ENCODE measurements around the gene CDK14. TPM values are rescaled to one million over a fixed set of nuclear protein-coding genes. Genes with fewer than 3 reads are reported as not detected.

CDK14 gene
- polyA plus RNA-seq, 1 donor from 2014 or later = 25.1 TPM

DNA sequence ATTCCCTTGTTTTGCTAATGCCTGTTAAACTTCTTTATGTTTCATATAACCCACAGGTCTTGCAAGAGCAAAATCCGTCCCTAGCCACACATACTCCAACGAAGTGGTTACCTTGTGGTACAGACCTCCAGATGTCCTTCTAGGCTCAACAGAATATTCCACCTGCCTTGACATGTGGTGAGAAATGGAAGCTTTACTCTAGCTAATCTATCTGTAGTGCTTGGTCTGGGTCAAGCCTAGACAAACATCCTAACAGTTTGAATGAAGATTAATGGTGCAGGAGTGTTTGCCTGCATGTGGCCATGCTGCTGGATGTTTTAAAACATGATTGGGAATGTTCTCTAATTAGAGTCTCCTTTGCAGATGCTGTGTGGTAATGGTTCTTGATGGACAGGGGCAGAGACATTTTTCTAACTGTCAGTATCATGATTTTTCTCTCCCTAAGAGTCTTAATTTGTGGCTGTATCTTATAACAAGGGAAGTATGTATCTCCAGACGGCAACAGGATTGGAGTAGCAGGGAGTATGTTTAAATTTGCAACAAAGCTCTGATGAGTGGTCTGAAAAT lies 359.6 kb downstream of the CDK14 start:
- no peaks in the 10 kb centered on the region for H4K20me1 ChIP-seq (ENCODE audit: insufficient read depth)
- no peak overlapping the region for H3K9ac ChIP-seq (ENCODE audit: low read length)
- H3K27ac ChIP-seq (ENCODE audit: low read length) = no peak overlapping the region
- H3K4me2 ChIP-seq (ENCODE audit: low read length) = no peak overlapping the region
- H3K36me3 ChIP-seq (ENCODE audit: insufficient read depth, low read length) = no peaks in the 10 kb centered on the region
- H3F3A ChIP-seq (ENCODE audit: insufficient read depth, low read length, poor library complexity, severe bottlenecking) = no peaks in the 10 kb centered on the region
- H3K9me3 ChIP-seq (ENCODE audit: low read length) = no peaks in the 10 kb centered on the region
- TF ChIP-seq POLR2AphosphoS5 (IDR thresholded peaks at IDR 0.05) = peak; percentile 42
- TF ChIP-seq SMC3 (conservative IDR thresholded peaks at IDR 0.05; ENCODE audit: poor library complexity) = no peak
- no peak overlapping the region for H2AFZ ChIP-seq (ENCODE audit: low read depth, low read length)
- H3K9me2 ChIP-seq (ENCODE audit: insufficient read depth, low read length) = no peaks in the 10 kb centered on the region
- no peaks in the 10 kb centered on the region for H3K27me3 ChIP-seq (ENCODE audit: insufficient read depth, low read depth, low read length)
- H3K79me2 ChIP-seq (replicated peaks; ENCODE audit: insufficient read depth, low read length) = peaks cover 7% of the 10 kb centered on the region
- H3K4me3 ChIP-seq (ENCODE audit: low read length) = no peak overlapping the region

DNA sequence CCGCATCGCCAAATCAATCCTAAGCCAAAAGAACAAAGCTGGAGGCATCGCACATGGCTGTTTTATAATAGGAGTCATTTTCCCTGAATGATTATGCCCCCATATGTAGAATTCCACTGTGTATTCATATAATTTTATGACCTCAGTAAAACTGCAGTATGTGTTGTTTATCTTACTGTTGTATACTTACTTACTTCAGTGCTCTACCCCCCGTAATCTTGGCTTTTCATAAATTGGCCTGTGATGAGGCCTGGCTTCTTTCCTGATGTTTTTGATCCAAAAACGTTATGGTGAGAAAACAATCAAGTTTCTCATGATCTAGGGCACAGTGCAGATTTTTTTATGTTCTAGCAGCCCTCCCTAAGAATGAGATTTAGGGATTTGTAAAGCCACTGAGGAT lies 361.8 kb downstream of the CDK14 start:
- Histone ChIP-seq H4K20me1 (ENCODE audit: insufficient read depth) (no peaks in the 10 kb centered on the region), H2AFZ (ENCODE audit: low read depth, low read length) (no peak overlapping the region), H3K27me3 (ENCODE audit: insufficient read depth, low read depth, low read length) (no peaks in the 10 kb centered on the region), H3K36me3 (ENCODE audit: insufficient read depth, low read length) (no peaks in the 10 kb centered on the region), H3K4me3 (ENCODE audit: low read length) (no peak overlapping the region), H3K27ac (ENCODE audit: low read length) (no peak overlapping the region), H3K79me2 (replicated peaks; ENCODE audit: insufficient read depth, low read length) (peaks cover 7% of the 10 kb centered on the region), H3K9me2 (ENCODE audit: insufficient read depth, low read length) (no peaks in the 10 kb centered on the region), H3K4me2 (ENCODE audit: low read length) (no peak overlapping the region), H3F3A (ENCODE audit: insufficient read depth, low read length, poor library complexity, severe bottlenecking) (no peaks in the 10 kb centered on the region), H3K9ac (ENCODE audit: low read length) (no peak overlapping the region), H3K9me3 (ENCODE audit: low read length) (no peaks in the 10 kb centered on the region)
- TF ChIP-seq POLR2AphosphoS5 (IDR thresholded peaks at IDR 0.05) = no peak
- TF ChIP-seq, protein P1, sequence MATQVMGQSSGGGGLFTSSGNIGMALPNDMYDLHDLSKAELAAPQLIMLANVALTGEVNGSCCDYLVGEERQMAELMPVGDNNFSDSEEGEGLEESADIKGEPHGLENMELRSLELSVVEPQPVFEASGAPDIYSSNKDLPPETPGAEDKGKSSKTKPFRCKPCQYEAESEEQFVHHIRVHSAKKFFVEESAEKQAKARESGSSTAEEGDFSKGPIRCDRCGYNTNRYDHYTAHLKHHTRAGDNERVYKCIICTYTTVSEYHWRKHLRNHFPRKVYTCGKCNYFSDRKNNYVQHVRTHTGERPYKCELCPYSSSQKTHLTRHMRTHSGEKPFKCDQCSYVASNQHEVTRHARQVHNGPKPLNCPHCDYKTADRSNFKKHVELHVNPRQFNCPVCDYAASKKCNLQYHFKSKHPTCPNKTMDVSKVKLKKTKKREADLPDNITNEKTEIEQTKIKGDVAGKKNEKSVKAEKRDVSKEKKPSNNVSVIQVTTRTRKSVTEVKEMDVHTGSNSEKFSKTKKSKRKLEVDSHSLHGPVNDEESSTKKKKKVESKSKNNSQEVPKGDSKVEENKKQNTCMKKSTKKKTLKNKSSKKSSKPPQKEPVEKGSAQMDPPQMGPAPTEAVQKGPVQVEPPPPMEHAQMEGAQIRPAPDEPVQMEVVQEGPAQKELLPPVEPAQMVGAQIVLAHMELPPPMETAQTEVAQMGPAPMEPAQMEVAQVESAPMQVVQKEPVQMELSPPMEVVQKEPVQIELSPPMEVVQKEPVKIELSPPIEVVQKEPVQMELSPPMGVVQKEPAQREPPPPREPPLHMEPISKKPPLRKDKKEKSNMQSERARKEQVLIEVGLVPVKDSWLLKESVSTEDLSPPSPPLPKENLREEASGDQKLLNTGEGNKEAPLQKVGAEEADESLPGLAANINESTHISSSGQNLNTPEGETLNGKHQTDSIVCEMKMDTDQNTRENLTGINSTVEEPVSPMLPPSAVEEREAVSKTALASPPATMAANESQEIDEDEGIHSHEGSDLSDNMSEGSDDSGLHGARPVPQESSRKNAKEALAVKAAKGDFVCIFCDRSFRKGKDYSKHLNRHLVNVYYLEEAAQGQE (IDR thresholded peaks at IDR 0.05; ENCODE audit: borderline replicate concordance) = no peak
- TF ChIP-seq TAF1 (IDR thresholded peaks at IDR 0.05; ENCODE audit: low read depth) = no peak
- no peak for TF ChIP-seq RAD21 (conservative IDR thresholded peaks at IDR 0.05)
- no peak for TF ChIP-seq SMC3 (conservative IDR thresholded peaks at IDR 0.05; ENCODE audit: poor library complexity)
- no peak for TF ChIP-seq EZH2 (IDR thresholded peaks at IDR 0.05; ENCODE audit: borderline replicate concordance, insufficient read depth, low read length, poor library complexity, severe bottlenecking)
- TF ChIP-seq, protein P2, sequence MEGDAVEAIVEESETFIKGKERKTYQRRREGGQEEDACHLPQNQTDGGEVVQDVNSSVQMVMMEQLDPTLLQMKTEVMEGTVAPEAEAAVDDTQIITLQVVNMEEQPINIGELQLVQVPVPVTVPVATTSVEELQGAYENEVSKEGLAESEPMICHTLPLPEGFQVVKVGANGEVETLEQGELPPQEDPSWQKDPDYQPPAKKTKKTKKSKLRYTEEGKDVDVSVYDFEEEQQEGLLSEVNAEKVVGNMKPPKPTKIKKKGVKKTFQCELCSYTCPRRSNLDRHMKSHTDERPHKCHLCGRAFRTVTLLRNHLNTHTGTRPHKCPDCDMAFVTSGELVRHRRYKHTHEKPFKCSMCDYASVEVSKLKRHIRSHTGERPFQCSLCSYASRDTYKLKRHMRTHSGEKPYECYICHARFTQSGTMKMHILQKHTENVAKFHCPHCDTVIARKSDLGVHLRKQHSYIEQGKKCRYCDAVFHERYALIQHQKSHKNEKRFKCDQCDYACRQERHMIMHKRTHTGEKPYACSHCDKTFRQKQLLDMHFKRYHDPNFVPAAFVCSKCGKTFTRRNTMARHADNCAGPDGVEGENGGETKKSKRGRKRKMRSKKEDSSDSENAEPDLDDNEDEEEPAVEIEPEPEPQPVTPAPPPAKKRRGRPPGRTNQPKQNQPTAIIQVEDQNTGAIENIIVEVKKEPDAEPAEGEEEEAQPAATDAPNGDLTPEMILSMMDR (IDR thresholded peaks at IDR 0.05; ENCODE audit: poor library complexity, severe bottlenecking) = no peak

DNA sequence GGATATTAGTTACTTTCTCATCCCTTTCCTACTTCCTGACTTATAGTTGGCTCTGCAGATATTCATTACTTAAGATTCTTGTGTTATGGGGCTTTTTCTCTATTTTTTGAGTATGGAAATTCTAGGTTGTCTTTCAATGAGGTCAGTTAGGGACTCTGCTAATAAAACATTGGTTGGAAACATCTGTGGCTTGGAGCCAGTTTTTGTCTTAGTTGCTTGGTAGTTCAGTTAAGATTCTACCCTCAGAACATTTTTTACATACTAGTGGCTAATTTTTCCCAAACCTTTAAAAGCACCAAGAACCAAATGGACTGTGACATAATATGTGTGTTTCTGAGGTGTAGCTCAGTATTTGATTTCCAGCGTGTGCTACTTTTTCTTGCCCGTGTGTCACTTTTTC lies 362.5 kb downstream of the CDK14 start:
- H3K4me3 ChIP-seq (ENCODE audit: low read length) = no peak overlapping the region
- no peak overlapping the region for H3K27ac ChIP-seq (ENCODE audit: low read length)
- no peaks in the 10 kb centered on the region for H3K27me3 ChIP-seq (ENCODE audit: insufficient read depth, low read depth, low read length)
- H2AFZ ChIP-seq (ENCODE audit: low read depth, low read length) = no peak overlapping the region
- no peak overlapping the region for H3K4me2 ChIP-seq (ENCODE audit: low read length)
- no peaks in the 10 kb centered on the region for H3K9me2 ChIP-seq (ENCODE audit: insufficient read depth, low read length)
- peaks cover 4% of the 10 kb centered on the region for H3K79me2 ChIP-seq (replicated peaks; ENCODE audit: insufficient read depth, low read length)
- no peaks in the 10 kb centered on the region for H4K20me1 ChIP-seq (ENCODE audit: insufficient read depth)
- TF ChIP-seq EZH2 (IDR thresholded peaks at IDR 0.05; ENCODE audit: borderline replicate concordance, insufficient read depth, low read length, poor library complexity, severe bottlenecking) (no peak), POLR2AphosphoS5 (IDR thresholded peaks at IDR 0.05) (no peak), MXI1 (conservative IDR thresholded peaks at IDR 0.05; ENCODE audit: poor library complexity, severe bottlenecking) (no peak), RAD21 (conservative IDR thresholded peaks at IDR 0.05) (no peak), TAF1 (IDR thresholded peaks at IDR 0.05; ENCODE audit: low read depth) (no peak), SMC3 (conservative IDR thresholded peaks at IDR 0.05; ENCODE audit: poor library complexity) (no peak), EP300 (conservative IDR thresholded peaks at IDR 0.05; ENCODE audit: poor library complexity, severe bottlenecking) (no peak)
- TF ChIP-seq, protein P2 (IDR thresholded peaks at IDR 0.05; ENCODE audit: poor library complexity, severe bottlenecking) = no peak
- TF ChIP-seq, protein P1 (IDR thresholded peaks at IDR 0.05; ENCODE audit: borderline replicate concordance) = no peak
- H3K36me3 ChIP-seq (ENCODE audit: insufficient read depth, low read length) = no peaks in the 10 kb centered on the region
- no peaks in the 10 kb centered on the region for H3F3A ChIP-seq (ENCODE audit: insufficient read depth, low read length, poor library complexity, severe bottlenecking)
- H3K9me3 ChIP-seq (ENCODE audit: low read length) = no peaks in the 10 kb centered on the region
- no peak overlapping the region for H3K9ac ChIP-seq (ENCODE audit: low read length)
